ENCODE results near the gene NOXO1. TPM values are rescaled to one million over a fixed set of nuclear protein-coding genes. Genes with fewer than 3 reads are reported as not detected.
"Not testable (repeated sequence)": the region's sequence is repeated elsewhere in the genome, so short reads cannot be mapped to it uniquely, and the experiment has no call there.

The NOXO1 gene
- total RNA-seq, 1 experiment from 2014 or later: 1.7 TPM

DNA sequence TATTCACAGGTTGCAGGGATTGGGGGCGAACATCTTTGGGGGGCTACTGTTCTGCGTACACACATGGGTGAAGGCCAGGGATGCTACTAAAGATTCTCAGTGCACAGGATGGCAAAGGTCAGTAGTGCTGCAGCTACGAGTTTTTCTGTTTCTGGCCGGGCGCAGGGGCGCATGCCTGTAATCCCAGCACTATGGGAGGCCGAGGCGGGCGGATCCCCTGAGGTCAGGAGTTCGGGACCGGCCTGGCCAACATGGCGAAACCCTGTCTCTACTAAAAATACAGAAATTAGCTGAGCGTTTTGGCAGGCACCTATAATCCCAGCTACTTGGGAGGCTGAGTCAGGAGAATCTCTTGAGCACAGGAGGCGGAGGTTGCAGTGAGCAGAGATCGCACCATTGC, 32.3 kb upstream of the NOXO1 start:
- Histone ChIP-seq H2AFZ (ENCODE audit: low read length) (no peak overlapping the region), H3K18ac (ENCODE audit: insufficient read length, low read depth, low read length) (no peak overlapping the region), H2BK20ac (ENCODE audit: low read depth, low read length, poor library complexity, severe bottlenecking) (no peak overlapping the region), H3K27ac (ENCODE audit: insufficient read length, low read depth, low read length) (no peak overlapping the region), H3K23ac (ENCODE audit: insufficient read length, low read depth, low read length) (no peak overlapping the region), H2BK120ac (ENCODE audit: low read depth, low read length, poor library complexity, severe bottlenecking) (no peak overlapping the region), H4K91ac (ENCODE audit: insufficient read length, low read depth, low read length) (no peak overlapping the region), H3K56ac (ENCODE audit: insufficient read length, low read depth, low read length) (no peak overlapping the region), H4K5ac (ENCODE audit: insufficient read length, low read depth, low read length) (no peak overlapping the region), H3K79me2 (ENCODE audit: insufficient read depth, low read length) (peaks cover 5% of the 10 kb centered on the region; the same call in 1 of the 2 replicates), H3K79me1 (ENCODE audit: insufficient read depth, low read depth, low read length, poor library complexity, severe bottlenecking) (no peaks in the 10 kb centered on the region), H3K9me3 (ENCODE audit: control insufficient read depth, low read depth, low read length) (no peaks in the 10 kb centered on the region), H4K20me1 (ENCODE audit: control insufficient read depth, insufficient read depth, insufficient read length) (no peaks in the 10 kb centered on the region), H3K23me2 (ENCODE audit: insufficient read length, low read depth, low read length, poor library complexity, severe bottlenecking) (peaks cover 10% of the 10 kb centered on the region), H2BK5ac (ENCODE audit: insufficient read length, low read length) (no peak overlapping the region), H4K8ac (replicated peaks; ENCODE audit: insufficient read length, low read depth, low read length) (no peak overlapping the region), H3K4me1 (ENCODE audit: insufficient read depth, low read length) (peaks cover 4% of the 10 kb centered on the region; the same call in 1 of the 2 replicates), H2AK5ac (ENCODE audit: insufficient read length, low read length) (no peak overlapping the region), H3K27me3 (ENCODE audit: insufficient read depth, low read length) (no peaks in the 10 kb centered on the region), H3K9ac (ENCODE audit: extremely low read depth, insufficient read length, low read length) (no peak overlapping the region), H3T11ph (ENCODE audit: low read length) (no peak overlapping the region), H3K4me2 (ENCODE audit: insufficient read depth, insufficient read length, low read length) (no peak overlapping the region), H3K14ac (ENCODE audit: insufficient read depth, low read length) (no peak overlapping the region), H2BK15ac (ENCODE audit: low read depth, low read length) (no peak overlapping the region), H3K4ac (ENCODE audit: low read depth, low read length) (no peak overlapping the region), H2BK12ac (ENCODE audit: insufficient read length, low read depth, low read length) (no peak overlapping the region)
- H3K36me3 Mint-ChIP-seq (ENCODE audit: insufficient read depth in 1 of 3, low read depth in 3 of 3): peaks cover under 1 to 3% (median 2%) of the 10 kb centered on the region in 3 experiments; a peak in 5 of 7 replicates
- no CpG with 5 or more reads among the region's 15 CpGs for WGBS (ENCODE audit: extremely low coverage, insufficient read length, low lambda C conversion rate)
- H3K4me3 Mint-ChIP-seq: no peak overlapping the region; a peak in 1 of 5 replicates
- H3K4me1 Mint-ChIP-seq: peaks cover 7 to 9% of the 10 kb centered on the region in 2 experiments
- H3K9me3 Mint-ChIP-seq: no peaks in the 10 kb centered on the region
- no peak for DNase-seq
- H3K27me3 Mint-ChIP-seq (ENCODE audit: low read depth): peaks cover 23% of the 10 kb centered on the region
- TF ChIP-seq, protein P1, sequence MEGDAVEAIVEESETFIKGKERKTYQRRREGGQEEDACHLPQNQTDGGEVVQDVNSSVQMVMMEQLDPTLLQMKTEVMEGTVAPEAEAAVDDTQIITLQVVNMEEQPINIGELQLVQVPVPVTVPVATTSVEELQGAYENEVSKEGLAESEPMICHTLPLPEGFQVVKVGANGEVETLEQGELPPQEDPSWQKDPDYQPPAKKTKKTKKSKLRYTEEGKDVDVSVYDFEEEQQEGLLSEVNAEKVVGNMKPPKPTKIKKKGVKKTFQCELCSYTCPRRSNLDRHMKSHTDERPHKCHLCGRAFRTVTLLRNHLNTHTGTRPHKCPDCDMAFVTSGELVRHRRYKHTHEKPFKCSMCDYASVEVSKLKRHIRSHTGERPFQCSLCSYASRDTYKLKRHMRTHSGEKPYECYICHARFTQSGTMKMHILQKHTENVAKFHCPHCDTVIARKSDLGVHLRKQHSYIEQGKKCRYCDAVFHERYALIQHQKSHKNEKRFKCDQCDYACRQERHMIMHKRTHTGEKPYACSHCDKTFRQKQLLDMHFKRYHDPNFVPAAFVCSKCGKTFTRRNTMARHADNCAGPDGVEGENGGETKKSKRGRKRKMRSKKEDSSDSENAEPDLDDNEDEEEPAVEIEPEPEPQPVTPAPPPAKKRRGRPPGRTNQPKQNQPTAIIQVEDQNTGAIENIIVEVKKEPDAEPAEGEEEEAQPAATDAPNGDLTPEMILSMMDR (conservative IDR thresholded peaks at IDR 0.05): no peak
- H3K27ac Mint-ChIP-seq: no peak overlapping the region

- not testable (repeated sequence) for H3K9me3 ChIP-seq (ENCODE audit: control insufficient read depth, low read depth, low read length); H3K14ac ChIP-seq (ENCODE audit: insufficient read depth, low read length); H2BK20ac ChIP-seq (ENCODE audit: low read depth, low read length, poor library complexity, severe bottlenecking); H3K9ac ChIP-seq (ENCODE audit: extremely low read depth, insufficient read length, low read length); H3K27me3 Mint-ChIP-seq (ENCODE audit: low read depth); H4K91ac ChIP-seq (ENCODE audit: insufficient read length, low read depth, low read length); H3K18ac ChIP-seq (ENCODE audit: insufficient read length, low read depth, low read length); H3K27ac ChIP-seq (ENCODE audit: insufficient read length, low read depth, low read length); H4K8ac ChIP-seq (replicated peaks; ENCODE audit: insufficient read length, low read depth, low read length); H3K27ac Mint-ChIP-seq; H3K4ac ChIP-seq (ENCODE audit: low read depth, low read length); H2AK5ac ChIP-seq (ENCODE audit: insufficient read length, low read length); H2BK12ac ChIP-seq (ENCODE audit: insufficient read length, low read depth, low read length); H2BK15ac ChIP-seq (ENCODE audit: low read depth, low read length); H3K56ac ChIP-seq (ENCODE audit: insufficient read length, low read depth, low read length); H2AFZ ChIP-seq (ENCODE audit: low read length); H4K20me1 ChIP-seq (ENCODE audit: control insufficient read depth, insufficient read depth, insufficient read length); H3K27me3 ChIP-seq (ENCODE audit: insufficient read depth, low read length); H3K4me1 ChIP-seq (ENCODE audit: insufficient read depth, low read length); DNase-seq; H3T11ph ChIP-seq (ENCODE audit: low read length); H2BK120ac ChIP-seq (ENCODE audit: low read depth, low read length, poor library complexity, severe bottlenecking); H3K4me3 Mint-ChIP-seq; H3K23ac ChIP-seq (ENCODE audit: insufficient read length, low read depth, low read length); H3K4me2 ChIP-seq (ENCODE audit: insufficient read depth, insufficient read length, low read length); H4K5ac ChIP-seq (ENCODE audit: insufficient read length, low read depth, low read length); H3K9me3 Mint-ChIP-seq; H2BK5ac ChIP-seq (ENCODE audit: insufficient read length, low read length)
- Histone ChIP-seq H3K23me2 (ENCODE audit: insufficient read length, low read depth, low read length, poor library complexity, severe bottlenecking) (peaks cover 11% of the 10 kb centered on the region), H3K79me2 (ENCODE audit: insufficient read depth, low read length) (peaks cover 21% of the 10 kb centered on the region; the same call in 1 of the 2 replicates), H3K79me1 (ENCODE audit: insufficient read depth, low read depth, low read length, poor library complexity, severe bottlenecking) (peaks cover 15% of the 10 kb centered on the region)
- WGBS (ENCODE audit: extremely low coverage, insufficient read length, low lambda C conversion rate): no CpG with 5 or more reads among the region's 9 CpGs
- H3K4me1 Mint-ChIP-seq: peaks cover 15 to 21% of the 10 kb centered on the region in 2 experiments
- peaks cover 5 to 12% (median 10%) of the 10 kb centered on the region in 3 experiments for H3K36me3 Mint-ChIP-seq (ENCODE audit: insufficient read depth in 1 of 3, low read depth in 3 of 3)
Observed at GRCh38 chr16:2011726-2012125, 30.5 kb upstream of the NOXO1 start.

Data from H9 (cell line).